Measurements from ENCODE around the gene LBHD2.

- TF ChIP-seq SRSF1 (optimal IDR thresholded peaks at IDR 0.05; ENCODE audit: low read depth, low read length) (no peak), TARDBP (CRISPR knock-in tag; IDR thresholded peaks at IDR 0.05) (no peak), TAF1 (CRISPR knock-in tag; IDR thresholded peaks at IDR 0.05) (no peak), EZH2 (conservative IDR thresholded peaks at IDR 0.05; ENCODE audit: low read depth, low read length) (no peak), CCAR2 (optimal IDR thresholded peaks at IDR 0.05; ENCODE audit: low read depth, low read length) (no peak), GABPB1 (CRISPR knock-in tag; IDR thresholded peaks at IDR 0.05) (no peak), ZSCAN22 (CRISPR knock-in tag; IDR thresholded peaks at IDR 0.05) (no peak), ZNF878 (CRISPR knock-in tag; IDR thresholded peaks at IDR 0.05) (no peak), POLR2AphosphoS5 (IDR thresholded peaks at IDR 0.05; ENCODE audit: low read depth, low read length) (no peak)
Measured at GRCh38 chr14:103096387-103096786, 12.4 kb downstream of the LBHD2 start.
